Transverse colon (tissue), 4 donors: ENCODE measurements around the gene PTCD1. TPM values are rescaled to one million over a fixed set of nuclear protein-coding genes. Genes with fewer than 3 reads are reported as not detected.

Source experiments
- DNase-seq: peaks from one replicate; pipeline ENCODE4 v3.0.0-alpha.2; 2019
- H3K27ac ChIP-seq, 4 donors: fragments of 200-600 bp; sonication (generic); 2 replicates each; pipeline ENCODE4 v1.5.1; 2016 to 2018; ENCODE audit warnings: inconsistent platforms in 4 of 4
- H3K27me3 ChIP-seq: fragments of 200-600 bp; sonication (generic); 2 replicates; pipeline ENCODE4 v1.5.1; 2017; ENCODE audit warnings: inconsistent platforms
- H3K36me3 ChIP-seq, 4 donors: fragments of 200-600 bp; sonication (generic); 2 replicates each; pipeline ENCODE4 v1.5.1; 2017 to 2019; ENCODE audit warnings: inconsistent platforms in 4 of 4
- H3K4me1 ChIP-seq, 4 donors: fragments of 200-600 bp; sonication (generic); 2 replicates each; pipeline ENCODE4 v1.5.1; 2017 to 2020; ENCODE audit warnings: inconsistent platforms in 4 of 4
- H3K4me3 ChIP-seq, 4 donors: fragments of 200-600 bp; sonication (generic); 1 replicate in 1 of 4; 2 replicates in 3 of 4; pipeline versions ENCODE4 v1.5.1 to v1.6.1; 2017 to 2019; ENCODE audit warnings: inconsistent platforms in 4 of 4
- H3K9me3 ChIP-seq, 2 donors: fragments of 200-600 bp; sonication (generic); 2 replicates each; pipeline ENCODE4 v1.5.1; 2017 to 2019; ENCODE audit warnings: inconsistent platforms in 2 of 2
- CTCF ChIP-seq, 5 experiments: fragments of 200-600 bp in 3 of 5; fragments of 450-650 bp in 2 of 5; sonication (generic) in 3 of 5; IDR thresholded peaks; 1 replicate in 2 of 5; 2 replicates in 3 of 5; pipeline ENCODE4 v1.5.1; 2016 to 2017; ENCODE audit warnings: antibody characterized with exemption in 5 of 5, inconsistent platforms in 3 of 5, mild to moderate bottlenecking in 2 of 5, moderate library complexity in 1 of 5
- EP300 ChIP-seq: sonication (generic); formaldehyde crosslinking; IDR thresholded peaks from one replicate; pipeline ENCODE4 v1.6.1; 2017; ENCODE audit warnings: antibody characterized with exemption, low read depth
- POLR2A ChIP-seq: fragments of 450-650 bp; IDR thresholded peaks from one replicate; pipeline ENCODE4 v1.6.1; 2016; ENCODE audit warnings: antibody characterized with exemption, mild to moderate bottlenecking, moderate library complexity
- POLR2AphosphoS5 ChIP-seq, 3 donors: sonication (generic); formaldehyde crosslinking; IDR thresholded peaks; one replicate each; pipeline ENCODE4 v1.6.1; 2016; ENCODE audit warnings: antibody characterized with exemption in 3 of 3
- WGBS, 2 donors: methylation state at CpG; one replicate each; pipeline ENCODE4 v1.1.5; 2018; ENCODE audit warnings: low coverage in 1 of 2; 5-methylcytosine and 5-hydroxymethylcytosine counted together
- in situ Hi-C, 4 donors: fragments of 200-750 bp; cut with MboI; loops; one replicate each; pipeline versions ENCODE4 v1.15.0 to v1.15.1; 2017; ENCODE audit warnings: low sequenced_read_pairs in 3 of 4, low pct_ligation_motif_present in 1 of 4, low pct_unique_long_range_greater_than_20kb in 1 of 4
- intact Hi-C: fragments of 100-400 bp; cut with DNase I; formaldehyde crosslinking; loops from one replicate; pipeline ENCODE4 v1.15.1; 2023; ENCODE audit warnings: low total_unique reads
- total RNA-seq, 4 donors: library from RNA; depleted of rRNA; stranded (reverse); fragments of >200 nt; gene quantifications; one replicate each; pipeline ENCODE4 v1.1.0, GENCODE V29; 2016

The PTCD1 gene
- total RNA-seq, 4 donors from 2014 or later, result 1.8 to 38.2 (median 5.5) TPM

DNA sequence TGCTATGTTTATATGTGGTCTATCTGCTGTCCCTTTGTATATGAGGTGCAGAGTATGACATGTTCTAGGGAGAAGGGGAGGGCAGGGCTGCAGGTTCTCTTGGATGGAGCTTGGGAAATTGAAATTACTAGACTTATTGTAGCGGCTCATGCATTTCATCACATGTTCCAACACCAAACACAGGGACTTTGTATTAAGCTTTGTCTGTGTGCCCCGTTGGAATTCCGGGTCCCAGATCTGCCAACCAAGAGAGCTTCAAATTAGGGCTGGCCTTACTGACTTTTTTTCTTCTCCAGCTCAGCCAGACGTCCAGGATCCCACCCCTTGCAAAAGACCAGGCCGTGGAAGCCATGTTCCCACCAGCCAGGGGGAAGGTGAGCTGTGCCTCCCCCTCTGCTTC lies 37.5 kb upstream of the PTCD1 start:
- no peak overlapping the region for H3K4me3 ChIP-seq
- 81 to 87% methylated on average over 3 to 5 of the region's 5 CpGs for WGBS, 2 donors
- H3K9me3 ChIP-seq, result no peaks in the 10 kb centered on the region
- H3K36me3 ChIP-seq, result peaks cover 0 to 12% (median 0%) of the 10 kb centered on the region in 4 donors
- peaks cover 6 to 26% (median 11%) of the 10 kb centered on the region in 4 donors for H3K4me1 ChIP-seq
- H3K27ac ChIP-seq, result no peak overlapping the region
- intact Hi-C loops, result no loop called here
- no peaks in the 10 kb centered on the region for H3K27me3 ChIP-seq
- no peak for TF ChIP-seq EP300
- no peak for TF ChIP-seq CTCF (IDR thresholded peaks at IDR 0.05)
- in situ Hi-C loops, result no loop called here
- no peak for DNase-seq

GRCh38 chr7:99473315-99473596 lies 34.7 kb upstream of the PTCD1 start:
- H3K9me3 ChIP-seq, result no peaks in the 10 kb centered on the region
- H3K27me3 ChIP-seq, result no peaks in the 10 kb centered on the region
- 1 to 3% methylated on average over 5 to 7 of the region's 7 CpGs for WGBS, 2 donors
- DNase-seq, result peak; percentile 26
- peak overlapping the region; percentile 71 to 91 (median 82) for H3K4me3 ChIP-seq
- no peaks in the 10 kb centered on the region for H3K36me3 ChIP-seq
- intact Hi-C loops, result no loop called here
- H3K4me1 ChIP-seq, result peaks cover 6 to 19% (median 14%) of the 10 kb centered on the region in 4 donors
- TF ChIP-seq POLR2A, result no peak
- no peak for TF ChIP-seq EP300
- no peak for TF ChIP-seq CTCF (IDR thresholded peaks at IDR 0.05)
- in situ Hi-C loops, result no loop called here
- peak overlapping the region; percentile 90 to 96 (median 93) for H3K27ac ChIP-seq

DNA sequence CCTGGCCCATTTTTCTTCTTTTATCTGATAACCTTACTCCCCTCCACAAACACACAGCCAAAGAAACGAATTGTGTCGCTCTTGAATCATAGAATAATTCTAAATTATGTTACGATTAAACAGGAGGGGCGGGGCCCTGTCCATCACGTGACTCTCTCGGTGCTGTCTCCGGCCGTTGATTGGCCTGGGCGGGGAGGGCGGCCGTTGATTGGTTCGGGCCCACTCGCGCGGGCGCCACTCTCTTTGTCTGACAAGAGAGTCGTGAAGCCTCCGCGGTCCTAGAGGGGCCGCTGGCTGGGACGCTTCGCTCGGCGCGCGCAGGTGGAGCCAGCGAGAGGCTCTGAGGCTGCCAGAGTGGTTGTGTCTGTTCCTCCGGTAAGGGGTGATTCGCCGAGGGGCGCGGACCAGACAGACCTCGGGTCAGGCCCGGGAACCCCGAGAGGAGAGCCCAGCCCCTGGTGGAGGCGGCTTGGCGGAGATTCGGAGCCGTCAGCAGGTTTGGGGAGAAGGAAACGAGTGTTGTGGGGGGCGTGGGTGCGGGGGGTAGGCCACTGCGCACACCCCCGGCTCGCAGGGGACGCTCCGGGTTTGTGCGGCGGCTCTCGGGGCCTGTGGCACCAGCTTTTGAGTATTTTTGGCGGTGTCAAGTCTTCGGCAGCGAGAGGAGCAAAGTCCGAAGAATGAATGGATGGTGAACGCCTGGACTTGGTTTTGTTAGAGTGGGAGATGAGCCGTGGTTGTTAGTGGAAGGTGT lies 34.1 kb upstream of the PTCD1 start, which contains the start of gene ZNF789:
Gene ZNF789 (plus strand): TSS at position 330 of the 754 bp plus-strand sequence. CDS start 3,567 bp downstream, outside the sequence.
- in situ Hi-C loops (no loop called here), intact Hi-C loops (no loop called here)
- 0% methylated on average over 1 to 55 of the region's 56 CpGs for WGBS, 2 donors
- TF ChIP-seq CTCF (IDR thresholded peaks at IDR 0.05) (no peak), POLR2A (peak; percentile 78), EP300 (no peak), POLR2AphosphoS5 (IDR thresholded peaks at IDR 0.05) (peak; percentile 56 to 73 (median 67))
- Histone ChIP-seq H3K27me3 (no peaks in the 10 kb centered on the region), H3K9me3 (no peaks in the 10 kb centered on the region), H3K4me3 (peak within 1 kb of the TSS; percentile 71 to 91 (median 82)), H3K4me1 (peaks cover 6 to 18% (median 14%) of the 10 kb centered on the region in 4 donors), H3K36me3 (no peaks in the 10 kb centered on the region), H3K27ac (peak within 1 kb of the TSS; percentile 90 to 96 (median 93))
- peak; percentile 98 for DNase-seq

DNA sequence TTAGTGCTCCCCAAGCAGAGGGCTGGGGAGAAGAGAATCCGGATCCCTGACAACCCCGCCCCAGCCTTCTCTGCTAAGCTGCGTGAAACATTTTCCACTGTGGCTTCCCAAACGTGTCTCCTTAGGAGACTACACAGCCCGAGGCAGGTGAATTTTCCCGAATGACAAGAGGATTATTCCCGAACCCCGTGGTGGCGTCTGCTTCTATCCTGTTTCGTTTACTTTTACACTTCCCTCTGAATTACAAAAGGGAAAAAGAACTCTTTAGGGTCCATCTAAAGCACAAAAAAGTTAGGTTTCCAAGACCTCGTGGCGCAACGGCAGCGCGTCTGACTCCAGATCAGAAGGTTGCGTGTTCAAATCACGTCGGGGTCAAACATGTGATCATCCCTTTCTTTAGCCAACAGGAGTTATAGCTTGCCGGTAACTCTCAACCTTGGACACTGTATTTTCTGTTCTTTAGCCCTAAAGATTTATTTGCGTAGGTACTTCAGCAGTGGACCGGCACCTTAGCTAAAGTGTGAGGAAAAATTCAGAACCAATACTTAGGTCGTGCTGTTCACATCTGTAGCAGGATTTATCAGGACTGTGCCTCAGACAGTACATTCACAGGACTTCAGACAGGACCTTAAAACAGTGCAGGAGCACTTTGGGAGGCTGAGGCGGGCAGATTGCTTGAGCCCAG lies 30.9 kb upstream of the PTCD1 start:
- Histone ChIP-seq H3K27ac (peak overlapping the region in 2 of 4 donors; percentile 90 to 92), H3K4me1 (peaks cover 12 to 30% (median 28%) of the 10 kb centered on the region in 4 donors), H3K36me3 (no peaks in the 10 kb centered on the region), H3K4me3 (no peak overlapping the region), H3K9me3 (no peaks in the 10 kb centered on the region), H3K27me3 (no peaks in the 10 kb centered on the region)
- no peak for DNase-seq
- in situ Hi-C loops, result no loop called here
- no peak for TF ChIP-seq POLR2A
- TF ChIP-seq POLR2AphosphoS5 (IDR thresholded peaks at IDR 0.05), result no peak
- TF ChIP-seq CTCF (IDR thresholded peaks at IDR 0.05), result no peak
- no peak for TF ChIP-seq EP300
- intact Hi-C loops, result no loop called here
- 61 to 78% methylated on average over 11 to 23 of the region's 23 CpGs for WGBS, 2 donors
